HG03460 (cell line): Measurements from ENCODE around the gene ZFR.
A peak's percentile ranks its signal among the peaks of the same experiment; 100 is the strongest.
"Not testable (repeated sequence)": the region's sequence is repeated elsewhere in the genome, so short reads cannot be mapped to it uniquely, and the experiment has no call there.

Experiments used
- ATAC-seq: cut with Tn5 transposase; IDR thresholded peaks from one replicate; pipeline ENCODE4 v1.9.1; 2021; ENCODE audit not compliant: unreplicated experiment

ZFR gene

GRCh38 chr5:32413466-32414263 is 30.9 kb downstream of the ZFR start:
- ATAC-seq: no peak

- ATAC-seq: no peak
These were observed 33.9 kb downstream of the ZFR start for GRCh38 chr5:32410630-32411029.

GRCh38 chr5:32406650-32407049 is 37.9 kb downstream of the ZFR start:
- ATAC-seq: peak; percentile 45

GRCh38 chr5:32405507-32405906 is 39.0 kb downstream of the ZFR start:
- ATAC-seq: no peak

- ATAC-seq: no peak
These were observed 40.8 kb downstream of the ZFR start for GRCh38 chr5:32403760-32404159.

GRCh38 chr5:32400401-32400800 is 44.1 kb downstream of the ZFR start:
- ATAC-seq: no peak

DNA sequence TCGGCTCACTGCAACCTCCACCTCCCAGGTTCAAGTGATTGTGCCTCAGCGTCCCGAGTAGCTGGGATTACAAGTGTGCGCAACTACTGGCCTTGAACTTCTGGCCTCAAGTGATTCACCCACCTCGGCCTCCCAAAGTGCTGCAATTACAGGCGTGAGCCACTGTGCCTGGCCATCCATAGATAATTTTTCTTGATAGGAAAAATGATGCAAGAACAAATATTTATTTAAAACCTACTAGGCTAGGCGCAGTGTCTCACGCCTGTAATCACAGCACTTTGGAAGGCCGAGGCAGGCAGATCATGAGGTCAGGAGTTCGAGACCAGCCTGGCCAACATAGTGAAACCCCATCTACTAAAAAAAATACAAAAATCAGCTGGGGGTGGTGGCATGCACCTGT is 45.8 kb downstream of the ZFR start:
- not testable (repeated sequence) for ATAC-seq

DNA sequence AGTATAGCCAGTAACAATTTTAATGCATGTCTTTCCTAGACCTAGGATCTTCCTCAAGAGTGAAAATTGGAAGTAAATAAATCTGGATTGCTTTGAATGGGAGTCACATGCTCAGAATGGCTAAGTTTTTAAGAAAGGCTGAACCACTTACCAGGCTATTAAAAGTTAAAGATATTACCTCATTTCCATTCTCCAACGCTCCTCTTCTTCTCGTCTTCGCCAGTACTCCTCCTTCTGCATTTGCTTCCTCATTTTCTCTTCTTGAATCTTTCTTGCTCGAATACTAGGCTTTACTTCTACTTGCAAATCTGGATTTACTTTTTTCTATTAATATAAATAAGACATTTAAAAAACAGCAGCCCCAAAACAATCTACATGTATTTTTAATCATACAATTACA is 49.6 kb downstream of the ZFR start:
- ATAC-seq: no peak

DNA sequence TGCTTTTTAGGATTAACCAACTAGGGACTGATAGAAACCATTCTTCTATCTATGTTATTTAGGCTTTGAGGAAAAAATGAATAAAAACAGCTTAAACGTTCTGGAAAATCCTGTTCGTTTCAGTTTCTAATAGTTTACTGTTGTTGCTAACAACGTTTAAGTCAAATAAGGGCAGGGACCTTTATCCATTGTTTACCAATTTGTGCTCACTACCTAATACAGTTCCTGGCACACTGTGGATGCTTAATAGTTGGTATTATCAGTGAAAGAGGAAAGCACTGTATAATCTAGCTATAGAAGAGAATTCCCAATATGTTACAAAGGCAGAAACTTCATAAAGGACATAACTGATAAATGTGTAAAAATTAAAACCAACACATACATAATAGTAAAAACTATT is 52.5 kb downstream of the ZFR start:
- no peak for ATAC-seq

DNA sequence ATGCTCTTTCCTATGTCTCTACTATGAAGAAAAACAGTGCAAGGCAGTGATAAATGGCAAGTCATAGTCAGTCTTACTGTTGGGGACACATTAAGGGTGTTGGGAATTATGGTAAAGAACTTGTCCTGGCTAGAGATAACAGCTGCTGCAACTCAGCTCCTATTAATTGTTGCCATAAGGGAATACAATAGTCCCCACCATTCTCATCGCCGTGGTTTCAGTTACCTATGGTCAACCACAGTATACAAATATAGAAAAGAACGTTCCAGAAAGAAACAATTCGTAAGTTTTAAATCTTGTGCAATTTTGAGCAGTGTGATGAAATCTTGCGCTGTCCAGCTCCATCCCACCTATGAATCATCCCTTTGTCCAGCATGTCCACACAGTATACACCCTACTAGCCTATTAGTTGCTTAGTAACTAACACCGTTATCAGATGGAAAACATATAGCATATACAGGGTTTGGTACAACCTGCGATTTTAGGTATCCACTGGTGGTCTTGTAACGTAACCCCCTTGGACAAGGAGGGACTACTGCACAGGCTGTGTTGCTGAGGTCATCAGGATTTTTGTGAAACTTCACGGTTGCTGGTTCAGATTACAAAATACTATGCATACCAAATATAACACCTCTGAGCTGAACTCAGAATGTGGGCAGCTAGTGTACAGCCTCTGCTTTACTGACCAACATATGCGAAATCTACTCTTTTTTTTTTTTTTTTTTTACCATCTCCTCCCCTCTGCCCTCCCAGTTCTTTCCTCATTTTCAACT is 53.5 kb downstream of the ZFR start:
- no peak for ATAC-seq

DNA sequence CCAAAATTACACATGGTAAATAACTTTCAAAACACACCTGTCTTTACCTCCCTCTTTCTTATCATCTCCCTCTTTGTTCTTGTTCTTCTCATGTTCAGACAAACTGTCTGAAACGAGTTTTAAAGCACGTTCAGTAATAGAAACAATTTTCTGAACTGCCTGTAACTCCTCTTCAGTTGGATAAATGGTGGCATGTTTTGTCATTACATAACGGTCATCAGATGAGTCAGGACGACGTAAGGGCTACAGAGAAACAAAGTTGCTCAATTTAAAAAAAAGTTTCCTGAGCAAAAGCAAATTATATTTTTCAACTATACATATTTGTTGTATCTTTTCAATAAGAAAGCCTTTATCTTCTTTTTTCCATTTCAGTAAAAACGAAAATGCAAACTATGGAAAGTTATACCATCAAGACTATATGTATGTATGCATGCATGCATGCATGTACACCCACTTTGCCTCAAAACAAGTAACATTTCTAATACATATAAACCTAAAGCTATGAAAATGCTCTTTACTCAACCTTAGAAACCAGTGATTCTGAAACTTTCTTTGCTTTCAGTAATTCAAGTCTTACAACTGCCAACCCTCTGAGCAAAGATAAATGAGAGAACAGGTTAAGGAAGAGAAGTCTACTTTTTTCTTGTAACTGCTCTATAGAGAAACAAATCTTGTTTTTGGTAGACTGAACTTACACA is 56.0 kb downstream of the ZFR start:
- ATAC-seq: no peak

GRCh38 chr5:32387841-32388240 is 56.7 kb downstream of the ZFR start:
- ATAC-seq: no peak

DNA sequence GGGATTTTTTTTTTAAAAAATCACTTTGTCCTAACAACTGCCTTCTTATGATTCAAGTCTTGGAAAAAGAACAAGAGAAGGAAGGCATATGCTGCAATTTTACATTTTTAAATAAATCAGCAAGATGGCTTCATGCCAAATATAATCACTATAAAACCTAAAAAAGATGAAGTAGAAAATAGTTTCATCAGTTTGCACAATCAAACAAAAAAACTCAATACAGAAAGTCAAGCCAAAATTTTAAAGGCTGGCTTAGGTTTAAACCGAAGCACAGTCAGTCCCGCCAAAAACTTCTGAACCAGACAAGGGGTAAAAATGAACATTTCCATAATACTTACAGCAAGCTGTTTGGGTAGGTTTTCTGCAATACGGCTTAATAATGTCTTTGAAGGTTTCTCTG is 57.3 kb downstream of the ZFR start:
- ATAC-seq: no peak

DNA sequence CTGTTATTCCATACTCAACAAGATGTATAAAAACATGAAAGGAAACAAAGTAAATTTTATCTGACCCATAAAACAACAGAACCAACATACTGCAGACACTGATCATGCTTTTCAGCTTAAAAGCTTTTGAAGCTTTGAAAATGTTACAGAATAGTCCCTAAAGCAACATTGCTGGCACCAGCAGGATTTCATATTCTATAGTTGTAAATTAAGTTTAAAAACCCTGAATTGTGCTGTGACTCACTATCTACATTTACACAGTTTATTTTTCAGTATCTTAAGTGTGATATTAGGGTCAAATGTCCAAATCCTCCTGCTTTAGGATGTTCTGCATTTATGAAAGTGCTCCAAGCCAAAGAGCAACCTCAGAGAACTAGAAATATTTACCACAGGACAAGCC is 59.9 kb downstream of the ZFR start:
- ATAC-seq: no peak

DNA sequence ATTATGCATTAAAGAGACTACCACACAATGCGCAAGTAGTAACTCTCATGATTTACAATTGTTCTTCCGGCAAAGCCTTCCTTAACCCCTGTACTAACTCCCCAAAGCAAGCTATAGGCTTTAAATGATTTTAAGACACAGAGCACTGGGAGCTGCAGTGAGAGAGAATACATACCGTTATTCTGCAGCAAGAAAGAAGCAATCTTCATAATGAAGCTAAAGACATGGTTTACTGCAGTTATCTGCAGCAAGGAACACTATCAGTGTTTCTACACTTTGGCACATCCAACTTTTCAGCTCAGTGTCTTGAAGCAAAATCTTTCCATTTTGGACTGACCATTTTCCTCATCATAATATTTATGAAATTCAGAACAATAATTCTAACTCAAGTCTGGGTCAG is 61.0 kb downstream of the ZFR start:
- no peak for ATAC-seq

DNA sequence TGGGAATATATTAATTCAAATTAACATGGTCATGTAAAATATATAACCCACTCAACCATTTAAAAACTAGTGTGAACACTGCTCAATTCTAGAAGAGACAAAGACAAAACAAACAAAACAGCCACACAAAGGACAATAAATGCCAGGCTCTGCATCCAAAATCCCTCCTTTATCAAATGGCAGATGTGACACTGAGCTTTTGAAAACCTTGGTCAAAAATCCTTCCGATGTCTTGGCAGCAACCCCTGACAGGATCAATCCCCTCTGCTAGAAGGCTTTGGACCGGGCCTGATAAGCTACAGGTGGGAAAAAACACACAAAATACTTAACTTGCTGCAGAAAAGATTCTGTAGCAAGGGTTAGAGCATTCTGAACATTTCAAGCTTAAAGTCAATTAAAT is 61.5 kb downstream of the ZFR start:
- ATAC-seq: no peak

DNA sequence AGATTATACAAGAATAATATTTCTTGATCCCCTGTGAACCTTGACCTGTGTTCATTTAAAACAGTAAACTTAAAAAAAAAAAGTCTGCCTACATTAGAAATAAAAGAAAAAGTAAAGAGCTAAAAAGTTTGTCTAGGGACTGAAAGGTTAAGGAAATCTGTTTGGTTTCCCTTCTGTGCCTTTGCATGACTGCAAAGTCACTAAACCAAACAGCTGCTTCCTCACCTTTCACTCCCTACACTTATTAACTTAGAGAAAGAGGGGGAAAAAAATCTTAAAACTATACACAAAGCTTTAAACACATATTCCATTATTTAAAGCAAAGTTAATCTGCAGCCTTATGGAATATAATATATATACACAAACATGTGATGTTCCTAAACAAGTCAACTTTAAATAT is 65.1 kb downstream of the ZFR start:
- no peak for ATAC-seq

GRCh38 chr5:32378966-32379365 is 65.6 kb downstream of the ZFR start:
- no peak for ATAC-seq

- ATAC-seq: no peak
These were observed 74.9 kb downstream of the ZFR start for GRCh38 chr5:32369542-32370155.

- no peak for ATAC-seq
These were observed 75.5 kb downstream of the ZFR start for GRCh38 chr5:32369032-32369431.

DNA sequence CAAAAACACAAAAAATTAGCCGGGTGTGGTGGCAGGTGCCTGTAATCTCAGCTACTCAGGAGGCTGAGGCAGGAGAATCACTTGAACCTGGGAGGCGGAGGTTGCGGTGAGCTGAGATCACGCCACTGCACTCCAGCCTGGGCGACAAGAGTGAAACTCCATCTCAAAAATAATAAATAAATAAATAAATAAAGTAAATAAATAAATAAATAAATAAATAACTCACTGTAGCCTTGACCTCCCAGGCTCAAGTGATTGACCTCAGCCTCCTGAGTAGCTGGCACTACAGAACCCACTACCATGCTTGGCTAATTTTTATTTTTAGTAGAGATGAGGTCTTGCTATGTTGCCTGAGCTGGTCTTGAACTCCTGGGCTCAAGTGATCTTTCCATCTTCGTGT is 77.3 kb downstream of the ZFR start:
- not testable (repeated sequence) for ATAC-seq
